HepG2 (cell line): ENCODE results near the gene NXPE3. TPM values are rescaled to one million over a fixed set of nuclear protein-coding genes. Genes with fewer than 3 reads are reported as not detected.

Source experiments
- AKAP8 ChIP-seq: sonication (generic); formaldehyde crosslinking; IDR thresholded peaks from 2 replicates; pipeline ENCODE4 v1.5.1; 2020; ENCODE audit warnings: mild to moderate bottlenecking, missing genetic modification reagents
- FOXJ3 ChIP-seq: sonication (generic); formaldehyde crosslinking; IDR thresholded peaks from 2 replicates; pipeline ENCODE4 v1.4.0; 2020; ENCODE audit warnings: missing genetic modification reagents, mild to moderate bottlenecking, borderline replicate concordance
- GATA4 ChIP-seq: sonication (generic); IDR thresholded peaks from 2 replicates; pipeline ENCODE4 v1.6.1; 2016; ENCODE audit warnings: antibody characterized with exemption, low read depth, borderline replicate concordance
- KLF11 ChIP-seq: IDR thresholded peaks from 2 replicates; pipeline ENCODE4 v1.6.1; 2016; ENCODE audit warnings: missing compliant biosample characterization
- MEIS2 ChIP-seq: sonication (generic); formaldehyde crosslinking; IDR thresholded peaks from 2 replicates; pipeline ENCODE4 v1.9.0; 2021; ENCODE audit warnings: mild to moderate bottlenecking, missing genetic modification reagents
- RFX1 ChIP-seq: fragments of 450-650 bp; IDR thresholded peaks from 2 replicates; pipeline ENCODE4 v1.6.1; 2017
- SALL2 ChIP-seq: sonication (generic); formaldehyde crosslinking; IDR thresholded peaks from 2 replicates; pipeline ENCODE4 v1.8.1; 2023; ENCODE audit warnings: mild to moderate bottlenecking, missing genetic modification reagents, inconsistent platforms
- SMAD9 ChIP-seq: sonication (generic); formaldehyde crosslinking; IDR thresholded peaks from 2 replicates; pipeline ENCODE4 v1.5.1; 2020; ENCODE audit warnings: mild to moderate bottlenecking, missing genetic modification reagents
- SNAPC2 ChIP-seq: sonication (generic); formaldehyde crosslinking; IDR thresholded peaks from 2 replicates; pipeline ENCODE4 v1.8.1; 2022; ENCODE audit warnings: mild to moderate bottlenecking, missing genetic modification reagents
- ZMYM3 ChIP-seq: sonication (generic); formaldehyde crosslinking; IDR thresholded peaks from 2 replicates; pipeline ENCODE4 v1.5.1; 2020; ENCODE audit warnings: mild to moderate bottlenecking, missing genetic modification reagents
- ZNF138 ChIP-seq: sonication (generic); formaldehyde crosslinking; IDR thresholded peaks from 2 replicates; pipeline ENCODE4 v1.5.0; 2020; ENCODE audit warnings: mild to moderate bottlenecking, low read depth, missing genetic modification reagents
- ZNF747 ChIP-seq: sonication (generic); formaldehyde crosslinking; IDR thresholded peaks from 2 replicates; pipeline ENCODE4 v1.8.1; 2023; ENCODE audit warnings: missing genetic modification reagents, mild to moderate bottlenecking, borderline replicate concordance
- polyA plus RNA-seq, 8 experiments: library from polyadenylated mRNA; depleted of rRNA in 3 of 8; stranded (reverse) in 7 of 8; unstranded in 1 of 8; fragments of >200 nt; fragmentation: Illumina TruSeq in 4 of 8; extraction: Trizol in 4 of 8; gene quantifications; 2 replicates each; pipeline versions ENCODE4 v1.2.1 to v1.2.3, GENCODE V29; 2011 to 2016; ENCODE audit warnings: low read depth in 4 of 8, missing spikeins in 1 of 8, mixed read lengths in 1 of 8; ENCODE audit not compliant: insufficient read depth in 1 of 8
- total RNA-seq, 5 experiments: library from RNA; depleted of rRNA; stranded (reverse); fragments of >200 nt; fragmentation: Illumina TruSeq; extraction: Trizol; gene quantifications; 2 replicates each; pipeline ENCODE4 v1.2.3, GENCODE V29; 2016; ENCODE audit warnings: low read depth in 1 of 5
- TF ChIP-seq, protein P1 (sequence below): sonication (generic); formaldehyde crosslinking; conservative IDR thresholded peaks from 2 replicates; pipeline ENCODE4 v1.4.0; 2020; ENCODE audit warnings: missing genetic modification reagents
- TF ChIP-seq, protein P2 (sequence below): sonication (generic); formaldehyde crosslinking; IDR thresholded peaks from 2 replicates; pipeline ENCODE4 v1.9.0; 2021; ENCODE audit warnings: mild to moderate bottlenecking, missing genetic modification reagents
- TF ChIP-seq, protein P3 (sequence below): sonication (generic); formaldehyde crosslinking; IDR thresholded peaks from 2 replicates; pipeline ENCODE4 v1.4.0; 2020; ENCODE audit warnings: missing genetic modification reagents
- TF ChIP-seq, protein P4 (sequence below): sonication (generic); formaldehyde crosslinking; IDR thresholded peaks from 2 replicates; pipeline ENCODE4 v1.8.1; 2023; ENCODE audit warnings: mild to moderate bottlenecking, missing genetic modification reagents
- TF ChIP-seq, protein P5 (sequence below): sonication (generic); formaldehyde crosslinking; IDR thresholded peaks from 2 replicates; pipeline ENCODE4 v1.4.0; 2020; ENCODE audit warnings: mild to moderate bottlenecking, low read depth, missing genetic modification reagents

NXPE3 gene
- total and polyA plus RNA-seq, 2 of the 13 experiments (the other 11 are each of a cell fraction or from before 2014, with no cell fraction given) = 3.5 to 4.7 TPM

DNA sequence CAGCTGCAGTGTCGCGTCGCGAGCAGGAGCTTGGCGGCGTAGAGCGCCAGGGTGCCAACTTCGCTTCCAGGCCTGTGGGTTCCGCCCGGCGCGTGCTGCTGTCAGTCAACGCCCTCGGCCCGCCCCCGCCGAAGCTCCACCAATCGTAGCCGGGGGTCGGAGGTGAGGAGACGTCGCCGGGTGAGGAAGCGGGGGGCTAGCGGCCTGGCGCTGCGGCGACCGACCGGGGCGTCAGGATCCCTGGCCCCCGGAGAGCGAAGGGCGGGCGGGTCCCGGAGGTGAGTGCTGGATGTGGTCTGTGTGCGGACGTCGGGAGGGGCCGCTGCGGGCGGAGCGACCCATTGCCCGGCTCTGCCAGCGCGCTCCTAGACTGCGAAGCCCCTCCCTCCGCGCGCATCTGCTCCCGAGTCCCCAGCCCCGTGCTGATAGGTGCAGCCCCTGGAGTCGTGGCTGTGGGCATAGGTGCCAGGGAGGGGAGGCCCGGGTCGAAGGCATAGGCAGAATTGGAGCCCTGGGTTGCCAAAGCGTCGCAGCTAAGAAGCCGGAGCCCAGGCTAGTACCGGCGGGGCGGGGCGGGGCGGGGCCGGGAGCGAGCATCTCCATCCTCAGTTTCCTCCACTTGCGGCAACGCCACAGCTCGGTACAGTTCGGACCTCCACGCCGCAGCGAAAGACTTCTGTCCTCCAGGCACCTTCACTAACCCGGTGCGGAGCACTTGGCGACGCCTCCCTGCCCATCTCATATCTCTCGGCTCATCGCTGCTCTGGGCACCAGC lies at the start of gene NXPE3 (continued):
- TF ChIP-seq, protein P1, sequence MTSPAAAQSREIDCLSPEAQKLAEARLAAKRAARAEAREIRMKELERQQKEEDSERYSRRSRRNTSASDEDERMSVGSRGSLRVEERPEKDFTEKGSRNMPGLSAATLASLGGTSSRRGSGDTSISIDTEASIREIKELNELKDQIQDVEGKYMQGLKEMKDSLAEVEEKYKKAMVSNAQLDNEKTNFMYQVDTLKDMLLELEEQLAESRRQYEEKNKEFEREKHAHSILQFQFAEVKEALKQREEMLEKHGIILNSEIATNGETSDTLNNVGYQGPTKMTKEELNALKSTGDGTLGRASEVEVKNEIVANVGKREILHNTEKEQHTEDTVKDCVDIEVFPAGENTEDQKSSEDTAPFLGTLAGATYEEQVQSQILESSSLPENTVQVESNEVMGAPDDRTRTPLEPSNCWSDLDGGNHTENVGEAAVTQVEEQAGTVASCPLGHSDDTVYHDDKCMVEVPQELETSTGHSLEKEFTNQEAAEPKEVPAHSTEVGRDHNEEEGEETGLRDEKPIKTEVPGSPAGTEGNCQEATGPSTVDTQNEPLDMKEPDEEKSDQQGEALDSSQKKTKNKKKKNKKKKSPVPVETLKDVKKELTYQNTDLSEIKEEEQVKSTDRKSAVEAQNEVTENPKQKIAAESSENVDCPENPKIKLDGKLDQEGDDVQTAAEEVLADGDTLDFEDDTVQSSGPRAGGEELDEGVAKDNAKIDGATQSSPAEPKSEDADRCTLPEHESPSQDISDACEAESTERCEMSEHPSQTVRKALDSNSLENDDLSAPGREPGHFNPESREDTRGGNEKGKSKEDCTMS (CRISPR knock-in tag) = no peak
- no peak for TF ChIP-seq SMAD9 (CRISPR knock-in tag)
- TF ChIP-seq, protein P2, sequence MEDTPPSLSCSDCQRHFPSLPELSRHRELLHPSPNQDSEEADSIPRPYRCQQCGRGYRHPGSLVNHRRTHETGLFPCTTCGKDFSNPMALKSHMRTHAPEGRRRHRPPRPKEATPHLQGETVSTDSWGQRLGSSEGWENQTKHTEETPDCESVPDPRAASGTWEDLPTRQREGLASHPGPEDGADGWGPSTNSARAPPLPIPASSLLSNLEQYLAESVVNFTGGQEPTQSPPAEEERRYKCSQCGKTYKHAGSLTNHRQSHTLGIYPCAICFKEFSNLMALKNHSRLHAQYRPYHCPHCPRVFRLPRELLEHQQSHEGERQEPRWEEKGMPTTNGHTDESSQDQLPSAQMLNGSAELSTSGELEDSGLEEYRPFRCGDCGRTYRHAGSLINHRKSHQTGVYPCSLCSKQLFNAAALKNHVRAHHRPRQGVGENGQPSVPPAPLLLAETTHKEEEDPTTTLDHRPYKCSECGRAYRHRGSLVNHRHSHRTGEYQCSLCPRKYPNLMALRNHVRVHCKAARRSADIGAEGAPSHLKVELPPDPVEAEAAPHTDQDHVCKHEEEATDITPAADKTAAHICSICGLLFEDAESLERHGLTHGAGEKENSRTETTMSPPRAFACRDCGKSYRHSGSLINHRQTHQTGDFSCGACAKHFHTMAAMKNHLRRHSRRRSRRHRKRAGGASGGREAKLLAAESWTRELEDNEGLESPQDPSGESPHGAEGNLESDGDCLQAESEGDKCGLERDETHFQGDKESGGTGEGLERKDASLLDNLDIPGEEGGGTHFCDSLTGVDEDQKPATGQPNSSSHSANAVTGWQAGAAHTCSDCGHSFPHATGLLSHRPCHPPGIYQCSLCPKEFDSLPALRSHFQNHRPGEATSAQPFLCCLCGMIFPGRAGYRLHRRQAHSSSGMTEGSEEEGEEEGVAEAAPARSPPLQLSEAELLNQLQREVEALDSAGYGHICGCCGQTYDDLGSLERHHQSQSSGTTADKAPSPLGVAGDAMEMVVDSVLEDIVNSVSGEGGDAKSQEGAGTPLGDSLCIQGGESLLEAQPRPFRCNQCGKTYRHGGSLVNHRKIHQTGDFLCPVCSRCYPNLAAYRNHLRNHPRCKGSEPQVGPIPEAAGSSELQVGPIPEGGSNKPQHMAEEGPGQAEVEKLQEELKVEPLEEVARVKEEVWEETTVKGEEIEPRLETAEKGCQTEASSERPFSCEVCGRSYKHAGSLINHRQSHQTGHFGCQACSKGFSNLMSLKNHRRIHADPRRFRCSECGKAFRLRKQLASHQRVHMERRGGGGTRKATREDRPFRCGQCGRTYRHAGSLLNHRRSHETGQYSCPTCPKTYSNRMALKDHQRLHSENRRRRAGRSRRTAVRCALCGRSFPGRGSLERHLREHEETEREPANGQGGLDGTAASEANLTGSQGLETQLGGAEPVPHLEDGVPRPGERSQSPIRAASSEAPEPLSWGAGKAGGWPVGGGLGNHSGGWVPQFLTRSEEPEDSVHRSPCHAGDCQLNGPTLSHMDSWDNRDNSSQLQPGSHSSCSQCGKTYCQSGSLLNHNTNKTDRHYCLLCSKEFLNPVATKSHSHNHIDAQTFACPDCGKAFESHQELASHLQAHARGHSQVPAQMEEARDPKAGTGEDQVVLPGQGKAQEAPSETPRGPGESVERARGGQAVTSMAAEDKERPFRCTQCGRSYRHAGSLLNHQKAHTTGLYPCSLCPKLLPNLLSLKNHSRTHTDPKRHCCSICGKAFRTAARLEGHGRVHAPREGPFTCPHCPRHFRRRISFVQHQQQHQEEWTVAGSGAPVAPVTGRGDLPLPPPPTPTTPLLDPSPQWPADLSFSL = no peak
- TF ChIP-seq MEIS2 (CRISPR knock-in tag) = 0 out of 2 replicates have a peak, but pooled peaks have one; percentile 21
- no peak for TF ChIP-seq ZMYM3 (CRISPR knock-in tag)
- TF ChIP-seq, protein P3, sequence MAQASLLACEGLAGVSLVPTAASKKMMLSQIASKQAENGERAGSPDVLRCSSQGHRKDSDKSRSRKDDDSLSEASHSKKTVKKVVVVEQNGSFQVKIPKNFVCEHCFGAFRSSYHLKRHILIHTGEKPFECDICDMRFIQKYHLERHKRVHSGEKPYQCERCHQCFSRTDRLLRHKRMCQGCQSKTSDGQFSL (CRISPR knock-in tag) = no peak
- TF ChIP-seq GATA4 = no peak
- peak; percentile 50; the same call in 1 of the 2 replicates for TF ChIP-seq KLF11 (CRISPR knock-in tag)
- TF ChIP-seq RFX1 = no peak
- peak; percentile 90; the same call in 1 of the 2 replicates for TF ChIP-seq SNAPC2 (CRISPR knock-in tag)
- TF ChIP-seq, protein P4, sequence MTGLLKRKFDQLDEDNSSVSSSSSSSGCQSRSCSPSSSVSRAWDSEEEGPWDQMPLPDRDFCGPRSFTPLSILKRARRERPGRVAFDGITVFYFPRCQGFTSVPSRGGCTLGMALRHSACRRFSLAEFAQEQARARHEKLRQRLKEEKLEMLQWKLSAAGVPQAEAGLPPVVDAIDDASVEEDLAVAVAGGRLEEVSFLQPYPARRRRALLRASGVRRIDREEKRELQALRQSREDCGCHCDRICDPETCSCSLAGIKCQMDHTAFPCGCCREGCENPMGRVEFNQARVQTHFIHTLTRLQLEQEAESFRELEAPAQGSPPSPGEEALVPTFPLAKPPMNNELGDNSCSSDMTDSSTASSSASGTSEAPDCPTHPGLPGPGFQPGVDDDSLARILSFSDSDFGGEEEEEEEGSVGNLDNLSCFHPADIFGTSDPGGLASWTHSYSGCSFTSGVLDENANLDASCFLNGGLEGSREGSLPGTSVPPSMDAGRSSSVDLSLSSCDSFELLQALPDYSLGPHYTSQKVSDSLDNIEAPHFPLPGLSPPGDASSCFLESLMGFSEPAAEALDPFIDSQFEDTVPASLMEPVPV (CRISPR knock-in tag) = peak; percentile 94
- no peak for TF ChIP-seq FOXJ3 (CRISPR knock-in tag)
- TF ChIP-seq AKAP8 (CRISPR knock-in tag) = 0 out of 2 replicates have a peak, but pooled peaks have one; percentile 49
- TF ChIP-seq ZNF747 (CRISPR knock-in tag) = no peak
- TF ChIP-seq, protein P5, sequence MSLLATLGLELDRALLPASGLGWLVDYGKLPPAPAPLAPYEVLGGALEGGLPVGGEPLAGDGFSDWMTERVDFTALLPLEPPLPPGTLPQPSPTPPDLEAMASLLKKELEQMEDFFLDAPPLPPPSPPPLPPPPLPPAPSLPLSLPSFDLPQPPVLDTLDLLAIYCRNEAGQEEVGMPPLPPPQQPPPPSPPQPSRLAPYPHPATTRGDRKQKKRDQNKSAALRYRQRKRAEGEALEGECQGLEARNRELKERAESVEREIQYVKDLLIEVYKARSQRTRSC (CRISPR knock-in tag) = no peak
- no peak for TF ChIP-seq ZNF138 (CRISPR knock-in tag)
- peak; percentile 43; the same call in 1 of the 2 replicates for TF ChIP-seq SALL2 (CRISPR knock-in tag)
